Cerebellar cortex (tissue), 1 donor: ENCODE data around the gene CXCR2.
"Not testable (repeated sequence)": the region's sequence is repeated elsewhere in the genome, so short reads cannot be mapped to it uniquely, and the experiment has no call there.

ENCODE experiments used
- DNase-seq: peaks from one replicate; pipeline ENCODE4 v3.0.0-alpha.2; 2015; ENCODE audit warnings: low spot score

The CXCR2 gene

DNA sequence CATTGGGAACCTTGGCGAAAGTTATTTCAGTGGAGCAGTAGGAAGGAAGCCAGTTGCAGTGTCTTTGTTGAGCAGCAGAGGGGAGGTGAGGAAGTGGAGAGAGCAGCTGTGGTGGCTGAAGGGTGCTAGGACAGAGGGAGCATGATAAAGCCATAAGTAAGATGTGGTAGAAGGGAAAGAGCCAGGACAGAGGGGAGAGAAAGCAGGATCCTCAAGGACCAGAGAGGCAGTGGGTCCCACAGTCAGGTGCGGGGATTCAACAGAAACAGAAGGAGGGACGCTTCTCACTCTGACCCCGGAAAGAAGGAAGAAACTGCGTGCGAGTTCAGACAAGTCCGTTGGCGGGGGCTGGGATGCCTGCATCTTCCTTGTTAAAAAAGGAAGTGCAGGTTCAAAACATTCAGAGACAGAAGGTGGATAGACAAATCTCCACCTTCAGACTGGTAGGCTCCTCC is at the start of gene CXCR2:
TSS of gene CXCR2 (plus strand) at position 403 of the 455 bp plus-strand sequence. CDS start 8,774 bp downstream, outside the sequence.
- no peak for DNase-seq

DNA sequence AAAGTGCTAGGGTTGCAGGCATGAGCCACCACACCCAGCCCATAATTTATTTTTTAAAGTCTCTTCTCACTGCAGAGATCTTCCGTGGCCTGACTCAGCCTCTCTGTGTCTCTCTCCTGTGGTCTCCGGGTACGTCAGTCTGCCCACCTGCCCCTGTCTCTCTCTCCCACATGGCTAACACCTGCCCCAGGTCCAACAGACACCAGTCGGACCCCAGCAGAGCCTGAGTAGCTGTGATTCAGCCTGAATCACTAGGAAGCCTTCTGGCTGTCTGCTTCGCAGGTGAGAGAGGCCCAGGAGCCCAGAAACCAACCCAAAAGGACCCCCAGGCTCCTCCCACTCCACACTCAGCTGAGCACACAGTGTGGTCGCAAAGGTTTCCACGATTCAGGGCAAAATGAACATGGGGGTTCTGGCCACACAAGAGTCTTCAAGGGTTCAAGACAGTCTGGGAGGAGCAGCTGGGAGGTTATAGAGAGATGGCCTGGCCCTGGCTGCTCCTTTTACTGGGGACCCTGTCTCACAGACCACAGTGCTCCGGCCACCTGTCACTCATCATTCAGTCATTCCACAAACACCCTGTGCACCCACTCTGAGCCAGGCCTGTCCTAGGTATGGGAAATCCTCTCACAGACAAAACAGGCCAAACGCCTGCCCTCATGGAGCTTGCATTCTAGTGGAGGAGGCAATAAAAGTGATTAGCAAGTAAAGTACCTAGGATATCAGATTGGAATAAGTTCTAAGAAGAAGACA is 48.2 kb upstream of the CXCR2 start:
- no peak for DNase-seq

DNA sequence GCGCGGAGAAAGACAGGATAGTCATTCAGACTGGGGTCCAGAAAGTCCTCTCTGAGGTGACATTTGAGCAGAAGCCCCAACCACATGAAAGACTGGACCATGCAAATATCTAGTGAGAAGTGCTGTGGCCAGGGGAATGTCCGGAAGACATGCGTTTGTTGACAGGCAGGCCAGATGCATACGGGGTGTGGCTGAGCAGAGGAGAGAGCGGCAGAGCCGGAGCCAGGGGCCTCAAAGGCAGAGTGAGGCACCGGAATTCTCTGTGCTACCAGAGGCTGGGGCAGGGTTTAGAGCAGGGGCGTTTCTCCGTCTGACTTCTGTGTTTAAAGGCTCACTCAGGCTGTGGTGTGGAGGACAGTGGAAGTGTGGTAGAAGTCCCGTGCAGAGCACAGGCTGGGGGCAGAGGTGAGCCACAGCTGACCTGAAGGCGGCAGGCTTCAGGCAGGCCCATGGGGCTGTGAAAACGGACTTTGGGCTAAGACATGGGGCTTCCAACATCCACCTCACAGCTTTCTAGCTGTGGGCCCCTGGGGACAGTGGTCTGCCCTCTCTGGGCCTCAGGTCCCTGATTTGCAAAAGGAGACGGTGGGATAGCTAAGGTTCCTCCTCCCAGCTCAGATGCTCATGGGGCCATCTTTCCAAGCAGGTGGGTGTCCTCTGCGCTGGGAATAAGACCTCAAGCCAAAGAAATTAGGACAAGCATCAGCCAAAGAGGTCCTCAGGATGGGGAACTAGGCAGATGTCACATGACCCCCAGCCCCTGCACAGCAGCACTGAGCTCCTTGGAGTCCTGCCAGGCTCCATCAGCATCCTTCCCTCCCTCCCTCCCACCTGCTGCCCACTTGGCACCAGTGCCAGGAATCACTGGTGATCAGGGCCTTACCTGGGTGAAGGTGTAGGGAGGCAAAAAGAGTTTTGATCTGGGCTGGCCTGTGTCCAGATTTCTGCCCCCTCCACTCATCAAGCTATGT is 45.6 kb upstream of the CXCR2 start:
- DNase-seq: no peak

DNA sequence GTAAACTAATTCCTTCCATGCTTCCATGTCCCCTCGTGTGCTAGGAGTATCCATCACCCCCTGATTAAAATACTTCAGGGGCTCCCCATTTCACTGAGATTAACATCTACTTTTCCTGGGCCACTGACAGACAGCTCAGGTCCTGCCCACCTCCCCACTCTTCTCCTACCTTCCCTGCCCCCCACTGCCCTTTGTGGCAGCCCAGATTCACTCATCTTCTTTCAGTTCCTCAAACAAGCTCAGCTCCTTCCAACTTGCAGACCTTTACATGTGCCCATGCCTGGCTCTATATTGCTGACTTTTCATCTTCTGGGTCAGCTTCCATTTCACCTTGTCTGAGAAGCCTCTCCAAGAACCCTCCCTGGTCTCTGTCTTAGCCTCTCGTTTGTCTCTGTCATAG is 44.8 kb upstream of the CXCR2 start:
- no peak for DNase-seq

DNA sequence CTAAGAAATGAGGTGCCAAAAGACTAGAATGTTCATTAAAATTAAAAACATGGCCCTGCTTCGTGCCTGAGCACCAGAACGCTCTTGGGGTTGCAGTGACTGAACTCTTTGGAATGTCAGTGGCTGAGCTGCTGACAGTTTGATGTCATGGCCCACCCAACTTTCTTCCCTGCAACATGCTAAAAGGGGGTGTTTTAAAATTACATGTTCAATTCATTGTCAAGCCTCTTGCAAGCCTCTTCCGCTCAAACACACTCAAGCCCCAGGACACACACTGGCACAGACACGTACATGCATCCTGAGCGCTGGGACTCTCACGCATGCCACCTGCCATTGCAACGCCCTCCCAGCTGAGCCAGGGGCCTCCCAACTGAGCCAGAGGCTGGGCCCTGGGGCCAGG is 44.1 kb upstream of the CXCR2 start:
- DNase-seq: no peak

DNA sequence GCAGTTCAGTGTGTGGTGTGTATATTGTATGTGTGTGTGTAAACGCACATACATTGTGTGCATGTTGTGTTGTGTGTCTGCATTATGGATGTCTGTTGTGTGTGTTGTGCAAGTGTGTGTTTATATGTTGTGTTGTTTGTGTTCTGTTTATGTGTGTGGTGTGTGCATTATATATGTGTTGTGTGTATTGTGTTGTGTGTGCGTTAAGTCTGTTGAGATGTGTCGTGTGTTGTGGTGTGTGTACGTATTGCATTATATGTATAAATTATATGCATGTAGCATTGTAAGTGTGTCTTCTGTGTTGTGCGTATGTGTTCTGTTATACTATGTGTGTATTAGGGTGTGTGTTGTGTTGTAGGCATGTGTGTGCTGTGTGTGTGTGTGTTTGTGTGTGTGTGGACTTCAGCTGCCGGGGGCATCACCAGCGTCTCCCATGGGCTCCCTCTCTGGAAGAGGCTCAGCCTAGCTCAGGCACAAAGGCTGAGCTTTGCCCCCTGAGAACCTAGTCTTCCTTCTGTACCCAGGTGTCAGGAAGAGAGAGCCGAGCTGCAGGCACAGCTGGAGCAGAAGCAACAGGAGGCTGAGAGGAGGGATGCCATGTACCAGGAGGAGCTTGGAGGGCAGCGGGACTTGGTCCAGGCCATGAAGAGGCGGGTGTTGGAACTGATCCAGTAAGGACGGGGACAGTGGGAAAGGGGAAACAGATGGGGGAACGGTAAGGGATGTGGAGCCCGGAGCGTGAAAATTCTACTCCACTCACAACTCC is 43.1 kb upstream of the CXCR2 start:
- DNase-seq: no peak

DNA sequence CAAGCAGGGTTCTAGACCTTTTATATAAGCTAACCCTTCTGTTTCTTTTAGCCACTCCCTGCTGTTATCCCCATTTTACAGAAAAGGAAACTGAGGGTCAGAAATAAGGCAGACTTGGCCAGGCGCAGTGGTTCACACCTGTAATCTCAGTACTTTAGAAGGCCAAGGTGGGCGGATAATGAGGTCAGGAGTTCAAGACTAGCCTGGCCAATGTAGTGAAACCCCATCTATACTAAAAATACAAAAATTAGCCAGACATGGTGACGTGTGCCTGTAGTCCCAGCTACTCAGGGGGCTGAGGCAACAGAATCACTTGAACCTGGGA is 42.5 kb upstream of the CXCR2 start:
- DNase-seq: no peak

DNA sequence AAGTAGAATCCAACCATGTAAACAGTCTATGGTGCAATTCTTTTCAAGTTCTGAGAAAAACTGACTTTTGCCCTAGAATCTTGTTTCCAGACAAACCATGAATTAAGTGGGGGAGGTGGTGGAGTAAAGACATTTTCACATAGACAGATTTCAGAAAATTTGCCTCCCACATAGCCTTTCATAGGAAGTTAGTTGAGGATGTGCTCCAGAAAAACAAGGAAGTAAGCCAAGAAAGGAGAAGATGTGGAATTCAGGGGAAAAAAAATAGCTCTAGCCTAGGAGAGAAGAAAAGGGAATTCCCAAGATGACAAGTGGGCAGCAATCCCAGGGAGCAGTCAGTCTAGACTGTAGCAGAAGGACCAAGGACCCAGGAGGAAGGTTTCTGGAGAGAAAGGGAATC is 39.4 kb upstream of the CXCR2 start:
- DNase-seq: no peak

DNA sequence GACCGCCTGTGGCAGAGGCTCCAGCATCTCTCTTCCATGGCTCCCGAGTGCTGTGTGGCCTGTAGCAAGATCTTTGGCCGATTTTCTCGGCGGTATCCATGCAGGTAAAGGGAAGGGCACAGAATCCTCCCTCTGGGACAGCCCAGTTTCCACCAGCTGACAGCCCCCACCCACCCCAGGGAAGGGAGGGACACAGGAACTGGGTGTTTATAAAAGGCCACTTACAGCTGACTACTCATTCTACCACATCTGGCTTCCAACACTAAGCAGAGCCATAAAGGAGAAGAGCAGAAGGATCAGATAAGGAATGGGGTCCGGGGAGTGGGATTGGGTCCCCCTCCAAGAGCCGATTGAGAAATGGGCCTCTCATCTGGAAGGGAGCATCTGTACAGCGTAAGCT is 36.6 kb upstream of the CXCR2 start:
- no peak for DNase-seq

DNA sequence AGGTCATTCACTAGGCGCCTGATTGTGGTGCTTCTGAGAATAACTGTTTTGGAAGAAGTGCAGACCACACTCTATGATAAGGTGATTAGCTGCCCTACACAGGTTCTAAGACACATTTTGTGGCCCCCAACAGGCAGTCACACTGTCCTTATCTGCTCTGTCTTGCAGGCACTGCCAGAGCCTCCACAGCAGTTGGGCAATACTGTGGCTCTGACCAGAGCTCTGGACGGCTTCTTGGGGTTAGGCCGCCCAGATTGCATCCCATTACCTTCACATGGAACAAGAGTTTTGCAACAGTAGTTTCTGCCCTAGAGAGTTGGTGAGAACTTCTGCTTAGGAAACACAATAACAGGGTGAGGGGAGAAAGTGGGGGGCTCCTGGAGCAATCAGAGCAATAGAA is 34.1 kb upstream of the CXCR2 start:
- DNase-seq: no peak

DNA sequence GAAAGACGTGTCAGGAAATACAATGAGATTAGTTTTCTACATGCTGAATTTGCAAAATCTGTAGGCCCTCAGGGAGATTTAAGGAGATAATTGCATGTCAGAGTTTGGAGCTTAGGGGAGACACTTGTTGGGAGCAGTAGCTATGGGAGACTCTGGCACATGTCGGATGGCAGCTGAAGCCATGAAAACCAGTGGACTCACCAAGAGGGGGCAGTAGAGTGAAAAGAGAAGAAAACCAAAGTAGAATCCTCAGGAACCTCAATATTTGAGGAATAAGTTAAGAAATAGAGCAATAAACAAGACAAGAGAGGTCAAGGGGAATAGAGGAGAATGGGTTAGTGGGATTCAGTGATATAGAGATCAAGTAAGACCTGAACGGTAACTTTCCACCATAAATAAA is 31.9 kb upstream of the CXCR2 start:
- no peak for DNase-seq

DNA sequence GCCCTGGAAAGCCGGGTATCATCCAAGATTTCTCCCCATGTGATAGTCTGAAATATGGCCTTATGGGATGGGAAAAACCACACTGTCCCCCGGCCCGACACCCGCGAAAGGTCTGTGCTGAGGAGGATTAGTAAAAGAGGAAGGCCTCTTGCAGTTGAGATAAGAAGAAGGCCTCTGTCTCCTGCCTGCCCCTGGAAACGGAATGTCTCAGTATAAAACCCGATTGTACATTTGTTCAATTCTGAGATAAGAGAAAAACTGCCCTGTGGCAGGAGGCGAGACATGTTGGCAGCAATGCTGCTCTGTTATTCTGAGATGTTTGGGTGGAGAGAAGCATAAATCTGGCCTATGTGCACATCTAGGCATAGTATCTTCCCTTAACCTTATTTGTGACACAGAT is 30.0 kb upstream of the CXCR2 start:
- DNase-seq: no peak

DNA sequence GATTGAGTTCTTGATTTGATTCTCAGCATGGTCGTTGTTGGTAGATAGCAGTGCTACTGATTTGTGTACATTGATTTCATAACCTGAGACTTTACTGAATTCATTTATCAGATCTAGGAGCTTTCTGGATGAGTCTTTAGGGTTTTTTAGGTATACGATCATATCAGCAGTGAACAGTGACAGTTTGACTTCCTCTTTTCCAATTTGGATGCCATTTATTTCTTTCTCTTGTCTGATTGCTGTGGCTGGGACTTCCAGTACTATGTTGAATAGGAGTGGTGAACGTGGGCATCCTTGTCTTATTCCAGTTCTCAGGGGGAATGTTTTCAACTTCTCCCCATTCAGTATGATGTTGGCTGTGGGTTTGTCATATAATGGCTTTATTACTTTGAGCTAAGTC is 27.9 kb upstream of the CXCR2 start:
- no peak for DNase-seq

DNA sequence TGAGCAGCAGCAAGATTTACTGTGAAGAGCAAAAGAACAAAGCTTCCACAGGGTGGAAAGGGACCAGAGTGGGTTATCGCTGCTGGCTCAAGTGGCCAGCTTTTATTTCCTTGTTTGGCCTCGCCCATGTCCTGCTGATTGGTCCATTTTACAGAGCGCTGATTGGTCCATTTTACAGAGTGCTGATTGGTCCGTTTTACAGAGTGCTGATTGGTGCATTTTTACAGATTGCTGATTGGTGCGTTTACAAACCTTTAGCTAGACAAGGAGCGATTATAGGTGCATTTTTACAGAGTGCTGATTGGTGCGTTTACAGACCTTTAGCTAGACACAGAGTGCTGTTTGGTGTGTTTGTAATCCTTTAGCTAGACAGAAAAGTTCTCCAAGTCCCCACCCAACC is 17.0 kb upstream of the CXCR2 start:
- not testable (repeated sequence) for DNase-seq

DNA sequence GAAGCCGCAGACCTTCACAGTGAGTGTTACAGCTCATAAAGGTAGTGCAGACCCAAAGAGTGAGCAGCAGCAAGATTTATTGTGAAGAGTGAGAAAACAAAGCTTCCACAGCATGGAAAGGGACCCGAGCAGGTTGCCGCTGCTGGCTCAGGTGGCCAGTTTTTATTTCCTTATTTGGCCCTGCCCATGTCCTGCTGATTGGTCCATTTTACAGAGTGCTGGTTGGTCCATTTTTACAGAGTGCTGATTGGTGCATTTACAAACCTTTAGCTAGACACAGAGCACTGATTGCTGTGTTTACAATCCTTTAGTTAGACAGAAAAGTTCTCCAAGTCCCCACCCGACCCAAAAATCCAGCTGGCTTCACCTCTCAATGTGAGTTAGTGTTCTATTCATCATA is 4.0 kb upstream of the CXCR2 start:
- DNase-seq: not testable (repeated sequence)

DNA sequence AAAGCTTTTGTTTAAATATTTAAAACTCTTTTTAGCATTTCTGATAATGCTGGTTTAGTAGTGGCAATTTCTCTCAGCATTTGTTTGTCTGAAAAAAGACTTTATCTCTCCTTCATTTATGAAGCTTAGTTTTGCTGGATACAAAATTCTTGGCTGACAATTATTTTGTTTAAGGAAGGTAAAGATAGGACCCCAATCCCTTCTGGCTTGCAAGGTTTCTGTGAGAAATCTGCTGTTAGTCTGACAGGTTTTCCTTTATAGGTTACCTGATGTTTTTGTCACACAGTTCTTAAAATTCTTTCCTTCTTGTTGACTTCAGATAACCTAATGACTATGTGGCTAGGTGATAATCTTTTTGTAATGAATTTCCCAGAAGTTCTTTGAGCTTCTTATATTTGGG is 3.5 kb upstream of the CXCR2 start:
- DNase-seq: not testable (repeated sequence)

DNA sequence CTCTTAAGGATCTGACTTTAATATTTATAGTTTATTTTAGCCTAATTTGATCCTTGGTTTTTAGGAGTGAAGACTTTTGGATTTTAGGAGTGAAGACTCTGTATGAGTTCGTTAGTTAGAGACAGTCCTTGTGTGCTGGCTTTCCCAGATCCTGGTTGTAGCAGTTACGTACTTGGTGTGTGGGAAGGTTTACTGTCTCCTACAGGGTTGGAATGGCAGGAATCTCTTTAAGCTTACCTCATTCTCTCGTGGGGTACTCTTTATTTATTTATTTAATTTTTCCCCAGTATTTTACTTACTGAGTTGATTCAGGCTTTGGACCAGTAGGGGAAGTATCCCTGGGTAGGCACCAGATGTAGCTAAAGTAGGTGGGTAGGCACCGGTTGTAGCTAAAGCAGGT is 1.8 kb upstream of the CXCR2 start:
- no peak for DNase-seq

DNA sequence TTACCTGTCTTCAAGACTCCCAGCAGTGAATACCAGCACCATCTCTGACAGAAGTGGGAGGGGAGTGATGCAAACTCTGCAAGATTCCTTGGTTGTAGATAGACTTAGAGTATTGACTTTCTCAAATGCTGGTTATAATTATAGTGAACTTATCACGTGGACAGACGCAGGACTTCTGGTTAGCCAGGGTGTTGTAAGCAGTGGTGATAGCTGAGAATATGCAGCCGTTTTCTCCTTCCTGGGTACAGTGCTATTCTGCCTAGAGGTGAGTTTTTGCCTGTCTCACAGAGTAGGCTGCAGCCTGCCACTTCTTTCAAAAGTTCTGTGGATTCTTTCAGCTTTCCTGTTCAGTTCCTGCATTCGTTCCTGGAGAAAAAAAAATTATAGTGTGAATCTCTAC is 733 bp upstream of the CXCR2 start:
- no peak for DNase-seq

DNA sequence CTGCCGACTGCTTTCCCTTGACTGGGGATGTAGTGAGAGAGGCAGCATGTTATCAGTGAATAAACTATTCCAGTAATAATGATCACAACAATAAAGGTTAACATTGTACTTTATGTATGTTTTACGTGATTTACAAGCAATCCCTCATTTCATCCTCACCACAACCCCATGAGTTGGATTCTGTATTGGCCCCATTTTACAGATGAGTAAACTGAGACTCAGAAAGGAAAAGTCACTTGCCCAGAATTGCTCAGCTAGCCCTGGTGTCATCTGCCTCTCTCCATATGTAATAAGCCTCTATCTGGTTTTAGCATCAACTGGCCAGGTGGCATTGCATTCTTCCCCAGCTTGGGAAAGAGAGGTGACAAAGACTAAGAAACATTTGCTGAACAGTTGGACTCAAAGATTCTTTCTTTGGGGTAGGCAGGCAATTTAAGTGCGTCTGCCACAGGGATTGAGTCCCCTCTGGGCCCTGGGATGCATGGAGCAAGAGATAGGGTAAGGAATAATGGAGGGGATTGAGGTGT is 2.2 kb downstream of the CXCR2 start:
- DNase-seq: no peak

DNA sequence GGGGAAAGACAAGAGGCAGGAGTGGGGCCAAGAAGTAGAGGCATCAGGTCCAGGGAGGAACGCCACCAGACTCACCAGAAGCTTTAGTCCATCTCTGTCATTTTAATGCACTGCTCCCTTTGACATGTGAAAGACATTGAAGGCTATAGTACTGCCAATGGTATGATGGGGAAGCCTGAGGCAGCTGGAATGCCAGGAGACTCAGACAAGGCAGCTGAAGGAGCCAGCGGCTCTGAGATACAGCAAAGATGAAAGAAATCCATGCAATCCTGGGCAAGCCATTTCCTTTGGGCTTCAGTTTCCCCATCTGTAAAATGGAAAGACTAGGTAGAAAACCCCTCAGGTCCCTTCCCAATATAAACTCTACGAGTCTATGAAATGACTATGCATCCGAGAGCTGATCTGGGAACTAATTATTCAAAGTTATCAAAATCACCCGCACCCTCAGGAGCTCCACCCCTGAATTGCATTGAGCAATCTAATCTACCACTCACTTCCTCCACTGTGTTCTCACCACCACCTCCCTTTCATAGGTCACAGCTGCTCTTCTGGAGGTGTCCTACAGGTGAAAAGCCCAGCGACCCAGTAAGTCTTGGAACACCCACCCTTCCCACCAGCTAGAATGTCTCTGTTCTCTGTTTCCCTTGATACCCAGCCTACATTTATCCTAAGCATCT is 3.1 kb downstream of the CXCR2 start:
- DNase-seq: no peak

DNA sequence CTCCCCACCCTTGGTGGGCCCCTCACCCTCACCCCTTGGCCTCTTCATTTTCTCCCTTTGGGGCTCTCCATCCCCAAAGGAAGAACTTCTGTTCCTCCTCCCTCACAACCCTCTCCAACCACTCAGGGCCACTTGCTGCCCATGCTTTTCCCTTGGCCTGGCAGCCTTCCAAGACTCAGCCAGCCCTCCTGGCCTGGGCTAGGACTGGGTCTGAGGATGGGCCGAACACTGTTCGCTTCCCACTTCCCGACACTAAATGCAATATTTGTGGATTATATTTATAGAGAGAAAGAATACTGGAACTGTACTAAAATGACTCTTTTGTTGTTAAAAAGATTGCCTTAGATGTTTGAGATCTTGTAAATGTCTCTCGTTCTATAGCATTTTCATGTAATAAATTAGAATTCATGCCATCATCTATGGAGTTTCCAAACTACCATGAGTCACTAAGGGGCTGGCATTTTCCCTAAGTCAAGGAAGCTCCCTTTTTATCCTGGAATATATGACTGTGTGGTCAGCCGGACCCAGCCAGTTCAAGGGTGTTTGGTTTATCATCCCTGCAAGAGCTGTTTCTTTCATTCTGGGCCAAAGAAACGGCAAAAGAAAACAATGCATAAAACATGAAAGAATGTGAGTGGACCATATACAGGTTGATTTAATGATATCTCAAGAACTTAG is 3.8 kb downstream of the CXCR2 start:
- DNase-seq: no peak
